Measurements from ENCODE around the gene KDF1. TPM values are rescaled to one million over a fixed set of nuclear protein-coding genes. Genes with fewer than 3 reads are reported as not detected.

The KDF1 gene, protein sequence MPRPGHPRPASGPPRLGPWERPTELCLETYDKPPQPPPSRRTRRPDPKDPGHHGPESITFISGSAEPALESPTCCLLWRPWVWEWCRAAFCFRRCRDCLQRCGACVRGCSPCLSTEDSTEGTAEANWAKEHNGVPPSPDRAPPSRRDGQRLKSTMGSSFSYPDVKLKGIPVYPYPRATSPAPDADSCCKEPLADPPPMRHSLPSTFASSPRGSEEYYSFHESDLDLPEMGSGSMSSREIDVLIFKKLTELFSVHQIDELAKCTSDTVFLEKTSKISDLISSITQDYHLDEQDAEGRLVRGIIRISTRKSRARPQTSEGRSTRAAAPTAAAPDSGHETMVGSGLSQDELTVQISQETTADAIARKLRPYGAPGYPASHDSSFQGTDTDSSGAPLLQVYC
- total RNA-seq (not detected), polyA plus RNA-seq (ENCODE audit: insufficient read length in 2 of 2) (under 1 TPM; 0.24 to 0.26 TPM)
- long read RNA-seq, donor 1, result 0 reads
- long read RNA-seq, donor 2, result 0 reads
- long read RNA-seq, donor 3, result 0 reads
- long read RNA-seq, donor 4, result 0 reads

DNA sequence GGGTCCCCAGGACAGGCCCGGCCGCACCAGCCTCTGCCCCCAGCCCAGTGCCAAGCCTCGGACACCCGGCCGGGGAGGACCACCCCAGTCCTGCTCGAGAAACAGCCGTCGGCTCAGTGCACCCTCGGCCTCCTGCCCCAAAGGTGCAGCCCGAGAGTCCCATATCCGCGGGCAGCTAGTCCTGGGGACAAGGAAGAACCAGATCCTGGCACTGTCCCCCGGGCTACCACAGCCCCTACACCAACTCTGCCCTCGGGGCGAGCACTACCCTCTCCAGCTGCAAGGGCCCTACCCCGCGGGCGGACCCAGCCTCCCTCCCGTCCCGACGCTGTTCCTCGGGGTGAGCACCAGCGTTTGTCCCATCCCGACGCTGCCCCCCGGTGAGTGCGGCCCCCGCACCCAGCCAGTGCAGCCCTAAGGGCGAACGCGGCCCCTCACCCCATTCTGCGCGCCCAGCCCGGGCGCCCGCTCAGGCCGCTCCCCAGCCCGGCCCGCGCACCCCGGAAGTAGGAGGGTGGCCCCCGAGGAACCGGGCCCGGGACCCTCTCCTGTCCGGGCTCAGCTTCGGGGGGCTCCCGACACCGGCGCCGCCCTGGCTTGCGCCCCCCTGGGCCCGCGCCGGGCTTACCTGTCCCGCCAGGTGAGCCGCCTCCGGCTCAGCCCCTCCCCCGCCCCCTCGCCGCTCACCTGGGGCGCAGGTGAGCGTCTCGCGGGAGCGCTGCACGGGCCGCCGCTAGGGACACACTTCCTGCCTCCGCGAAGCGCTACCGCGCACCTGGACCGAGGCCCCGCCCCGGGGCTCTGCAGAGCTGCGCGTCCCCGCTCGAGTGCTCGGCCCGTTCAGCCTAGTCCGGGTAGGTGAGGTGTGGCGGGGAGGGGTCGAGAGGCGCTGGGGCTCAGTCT lies at the start of gene KDF1:
Gene KDF1 (minus strand): TSS at position 747 of the 903 bp plus-strand sequence. CDS start 8,088 bp downstream, outside the sequence.
- no peak within 1 kb of the TSS for H3K27ac ChIP-seq (ENCODE audit: low read depth, low read length)
- no peak for DNase-seq (ENCODE audit: low read depth in 4 of 6, low spot score in 6 of 6)

DNA sequence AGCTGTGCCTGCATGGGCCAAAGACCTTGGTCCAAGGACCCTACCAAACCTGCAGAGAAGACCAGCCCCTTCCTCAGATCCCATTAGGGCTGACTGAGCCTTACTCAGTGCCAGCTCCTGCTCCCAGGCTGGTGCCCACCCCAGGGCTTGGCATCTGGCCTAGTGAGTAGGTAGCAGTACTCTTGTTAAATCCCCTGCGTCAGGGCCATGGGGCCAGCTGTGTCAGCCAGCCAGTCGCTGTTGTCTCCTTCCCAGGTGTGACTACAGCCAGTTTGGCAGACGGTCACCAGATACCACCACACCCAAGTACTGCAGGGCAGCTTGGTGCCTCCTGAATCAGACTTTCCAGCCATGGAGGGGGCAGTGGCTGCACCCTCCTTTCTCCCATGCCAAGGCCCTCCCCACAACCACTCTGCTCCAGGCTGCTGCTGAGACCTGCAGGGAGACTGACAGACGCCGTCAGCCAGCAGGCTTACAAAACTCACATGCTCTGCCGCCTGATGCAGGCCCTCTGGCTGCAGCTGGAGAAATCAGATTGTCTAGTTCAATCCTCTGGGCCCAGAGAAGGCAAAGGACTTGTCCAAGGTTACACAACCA lies 49.4 kb upstream of the KDF1 start:
- H3K36me3 ChIP-seq (ENCODE audit: control insufficient read depth, insufficient read depth, low read length), result peaks cover 6% of the 10 kb centered on the region
- peaks cover 16% of the 10 kb centered on the region for H3K27me3 ChIP-seq (ENCODE audit: control insufficient read depth, insufficient read depth, low read length)
- no peak for DNase-seq (ENCODE audit: low read depth in 4 of 6, low spot score in 6 of 6)
- no peak overlapping the region for H3K27ac ChIP-seq (ENCODE audit: low read depth, low read length)
- no peak overlapping the region for H3K4me3 ChIP-seq (ENCODE audit: low read depth, low read length)
- H3K4me1 ChIP-seq (ENCODE audit: control insufficient read depth, insufficient read depth, low read length), result peaks cover 16% of the 10 kb centered on the region
- WGBS (ENCODE audit: insufficient coverage), result 59% methylated on average over 6 of the region's 6 CpGs
- H3K9me3 ChIP-seq (ENCODE audit: control insufficient read depth, insufficient read depth, low read length), result no peaks in the 10 kb centered on the region

More for the DNA sequence above, at the start of gene KDF1:
- Histone ChIP-seq H3K4me3 (ENCODE audit: low read depth, low read length) (no peak within 1 kb of the TSS), H3K36me3 (ENCODE audit: control insufficient read depth, insufficient read depth, low read length) (no peaks in the 10 kb centered on the region), H3K4me1 (ENCODE audit: control insufficient read depth, insufficient read depth, low read length) (peaks cover 8% of the 10 kb centered on the region), H3K9me3 (ENCODE audit: control insufficient read depth, insufficient read depth, low read length) (no peaks in the 10 kb centered on the region), H3K27me3 (ENCODE audit: control insufficient read depth, insufficient read depth, low read length) (peaks cover 56% of the 10 kb centered on the region)
- under 1% methylated on average over 86 of the region's 86 CpGs for WGBS (ENCODE audit: insufficient coverage)

DNA sequence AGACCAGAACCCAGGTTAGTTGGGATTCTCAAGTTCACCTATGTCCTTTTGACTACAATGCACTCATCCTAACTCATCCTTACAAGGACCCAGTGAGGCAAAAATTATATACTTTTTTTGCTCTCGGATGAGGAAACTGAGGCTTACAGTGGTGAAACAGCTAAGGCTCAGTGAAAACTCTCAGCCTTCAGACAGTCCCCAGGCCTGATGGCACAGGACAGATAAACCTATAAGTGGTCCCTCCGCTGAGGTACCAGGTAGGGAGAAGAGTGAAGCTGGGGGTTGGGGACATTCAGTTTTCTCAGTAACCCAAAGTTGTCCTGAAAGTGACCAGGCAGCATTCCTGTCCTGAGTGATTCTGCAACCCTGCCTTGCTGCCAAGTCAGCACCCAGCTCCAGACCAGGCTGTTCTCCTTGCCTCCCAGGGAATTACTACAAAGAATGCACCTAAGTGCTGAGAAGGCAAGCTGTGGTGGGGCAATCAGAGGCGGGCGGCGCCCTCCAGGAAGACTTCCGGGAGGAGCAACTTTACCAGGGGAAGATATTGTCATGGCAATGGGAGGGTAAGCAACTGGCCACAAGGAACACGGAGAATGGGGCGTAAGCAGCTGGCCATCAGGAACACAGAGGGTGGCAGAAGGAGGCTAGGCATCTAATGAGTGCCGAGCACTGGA lies 47.8 kb upstream of the KDF1 start:
- H3K27ac ChIP-seq (ENCODE audit: low read depth, low read length), result no peak overlapping the region
- no peak overlapping the region for H3K4me3 ChIP-seq (ENCODE audit: low read depth, low read length)
- 49% methylated on average over 8 of the region's 9 CpGs for WGBS (ENCODE audit: insufficient coverage)
- peaks cover 6% of the 10 kb centered on the region for H3K36me3 ChIP-seq (ENCODE audit: control insufficient read depth, insufficient read depth, low read length)
- peaks cover 12% of the 10 kb centered on the region for H3K27me3 ChIP-seq (ENCODE audit: control insufficient read depth, insufficient read depth, low read length)
- DNase-seq (ENCODE audit: low read depth in 4 of 6, low spot score in 6 of 6), result no peak
- no peaks in the 10 kb centered on the region for H3K9me3 ChIP-seq (ENCODE audit: control insufficient read depth, insufficient read depth, low read length)
- peaks cover 19% of the 10 kb centered on the region for H3K4me1 ChIP-seq (ENCODE audit: control insufficient read depth, insufficient read depth, low read length)

DNA sequence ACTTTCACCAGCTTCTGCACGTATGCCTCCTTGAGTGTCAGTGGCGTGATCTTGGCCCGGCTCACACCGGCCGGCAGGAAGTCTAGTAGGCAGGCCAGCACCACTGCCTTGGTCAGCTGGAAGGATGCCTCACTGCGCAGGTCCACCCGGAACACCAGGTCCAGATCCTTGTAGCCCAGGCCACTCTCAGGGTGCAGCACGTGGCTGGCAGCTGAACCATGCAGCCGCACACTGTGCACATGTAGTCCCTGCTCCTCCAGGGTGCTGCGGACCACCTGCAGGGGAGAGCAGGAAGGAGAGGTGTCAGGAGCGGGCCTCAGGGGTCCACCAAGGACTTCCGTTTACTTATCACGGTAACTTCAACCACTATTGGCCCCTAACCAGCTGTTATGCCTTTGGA lies 46.4 kb upstream of the KDF1 start:
- peaks cover 22% of the 10 kb centered on the region for H3K4me1 ChIP-seq (ENCODE audit: control insufficient read depth, insufficient read depth, low read length)
- H3K36me3 ChIP-seq (ENCODE audit: control insufficient read depth, insufficient read depth, low read length), result peaks cover 6% of the 10 kb centered on the region
- 78% methylated on average over 10 of the region's 13 CpGs for WGBS (ENCODE audit: insufficient coverage)
- no peaks in the 10 kb centered on the region for H3K9me3 ChIP-seq (ENCODE audit: control insufficient read depth, insufficient read depth, low read length)
- no peak overlapping the region for H3K27ac ChIP-seq (ENCODE audit: low read depth, low read length)
- no peaks in the 10 kb centered on the region for H3K27me3 ChIP-seq (ENCODE audit: control insufficient read depth, insufficient read depth, low read length)
- H3K4me3 ChIP-seq (ENCODE audit: low read depth, low read length), result no peak overlapping the region
- no peak for DNase-seq (ENCODE audit: low read depth in 4 of 6, low spot score in 6 of 6)

DNA sequence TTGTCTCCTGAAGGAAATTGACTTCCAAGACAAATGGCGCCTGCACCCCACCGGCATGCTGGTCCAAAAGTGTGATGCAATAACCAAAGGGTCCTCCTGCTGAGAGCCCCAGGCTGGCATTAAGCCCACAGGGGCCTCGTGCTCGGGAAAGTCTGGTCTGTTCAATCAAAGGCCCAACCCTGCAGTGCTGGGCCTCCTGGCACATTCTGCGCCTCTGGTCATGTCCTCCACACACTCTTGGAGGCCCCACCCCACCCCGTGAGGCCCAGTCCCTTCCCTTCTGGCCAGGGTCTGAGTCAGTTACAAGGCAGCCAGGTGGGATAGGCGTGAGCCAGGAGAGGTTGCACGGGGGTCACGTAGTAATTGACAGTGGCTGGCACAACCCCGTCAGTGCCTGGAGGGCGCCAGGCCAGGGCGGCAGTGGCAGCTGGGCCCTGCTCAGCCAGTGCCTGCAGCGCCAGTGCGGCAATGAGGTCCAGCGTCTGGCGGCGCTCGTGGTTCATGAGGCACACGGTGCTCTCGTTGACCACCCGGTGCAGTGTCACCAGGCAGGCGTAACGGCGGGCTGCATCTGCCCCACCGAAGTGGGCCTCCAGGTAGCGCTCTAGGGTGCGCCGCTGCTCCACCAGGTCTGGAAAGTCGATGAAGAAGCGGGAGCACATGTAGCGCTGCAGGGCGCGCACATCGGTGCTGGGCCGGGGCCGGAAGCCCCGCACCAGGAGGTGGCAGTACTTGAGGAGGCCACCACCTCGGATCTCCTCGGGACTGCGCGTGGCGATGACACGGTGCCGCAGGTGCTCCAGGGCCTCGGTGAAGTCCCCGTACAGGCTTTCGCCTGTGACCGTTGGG lies 45.6 kb upstream of the KDF1 start:
- Histone ChIP-seq H3K27ac (ENCODE audit: low read depth, low read length) (no peak overlapping the region), H3K4me1 (ENCODE audit: control insufficient read depth, insufficient read depth, low read length) (peaks cover 31% of the 10 kb centered on the region), H3K4me3 (ENCODE audit: low read depth, low read length) (no peak overlapping the region), H3K27me3 (ENCODE audit: control insufficient read depth, insufficient read depth, low read length) (no peaks in the 10 kb centered on the region), H3K36me3 (ENCODE audit: control insufficient read depth, insufficient read depth, low read length) (peaks cover 6% of the 10 kb centered on the region), H3K9me3 (ENCODE audit: control insufficient read depth, insufficient read depth, low read length) (no peaks in the 10 kb centered on the region)
- no peak for DNase-seq (ENCODE audit: low read depth in 4 of 6, low spot score in 6 of 6)
- WGBS (ENCODE audit: insufficient coverage), result 92% methylated on average over 48 of the region's 48 CpGs

DNA sequence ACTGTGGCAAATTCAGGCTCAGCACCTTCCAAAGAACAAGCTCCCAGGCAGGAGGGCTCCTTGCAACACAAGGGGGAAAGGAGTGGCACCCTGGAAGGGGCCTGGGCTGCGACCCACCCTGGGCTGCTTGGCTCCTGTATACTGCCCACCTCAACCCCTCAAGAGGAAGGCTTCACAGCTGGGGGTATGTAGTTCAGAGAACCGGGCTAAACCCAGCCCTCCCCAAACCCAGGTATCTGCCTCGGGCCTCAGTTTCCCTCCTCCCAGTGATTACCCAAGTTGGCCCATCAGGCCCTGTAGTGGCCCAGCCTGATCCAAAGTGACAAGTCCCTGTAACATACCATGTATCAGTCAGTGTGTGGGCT lies 44.9 kb upstream of the KDF1 start:
- peaks cover 6% of the 10 kb centered on the region for H3K36me3 ChIP-seq (ENCODE audit: control insufficient read depth, insufficient read depth, low read length)
- no peak overlapping the region for H3K4me3 ChIP-seq (ENCODE audit: low read depth, low read length)
- 90% methylated on average over 2 of the region's 3 CpGs for WGBS (ENCODE audit: insufficient coverage)
- no peaks in the 10 kb centered on the region for H3K9me3 ChIP-seq (ENCODE audit: control insufficient read depth, insufficient read depth, low read length)
- H3K4me1 ChIP-seq (ENCODE audit: control insufficient read depth, insufficient read depth, low read length), result peaks cover 35% of the 10 kb centered on the region
- no peak for DNase-seq (ENCODE audit: low read depth in 4 of 6, low spot score in 6 of 6)
- no peak overlapping the region for H3K27ac ChIP-seq (ENCODE audit: low read depth, low read length)
- no peaks in the 10 kb centered on the region for H3K27me3 ChIP-seq (ENCODE audit: control insufficient read depth, insufficient read depth, low read length)

DNA sequence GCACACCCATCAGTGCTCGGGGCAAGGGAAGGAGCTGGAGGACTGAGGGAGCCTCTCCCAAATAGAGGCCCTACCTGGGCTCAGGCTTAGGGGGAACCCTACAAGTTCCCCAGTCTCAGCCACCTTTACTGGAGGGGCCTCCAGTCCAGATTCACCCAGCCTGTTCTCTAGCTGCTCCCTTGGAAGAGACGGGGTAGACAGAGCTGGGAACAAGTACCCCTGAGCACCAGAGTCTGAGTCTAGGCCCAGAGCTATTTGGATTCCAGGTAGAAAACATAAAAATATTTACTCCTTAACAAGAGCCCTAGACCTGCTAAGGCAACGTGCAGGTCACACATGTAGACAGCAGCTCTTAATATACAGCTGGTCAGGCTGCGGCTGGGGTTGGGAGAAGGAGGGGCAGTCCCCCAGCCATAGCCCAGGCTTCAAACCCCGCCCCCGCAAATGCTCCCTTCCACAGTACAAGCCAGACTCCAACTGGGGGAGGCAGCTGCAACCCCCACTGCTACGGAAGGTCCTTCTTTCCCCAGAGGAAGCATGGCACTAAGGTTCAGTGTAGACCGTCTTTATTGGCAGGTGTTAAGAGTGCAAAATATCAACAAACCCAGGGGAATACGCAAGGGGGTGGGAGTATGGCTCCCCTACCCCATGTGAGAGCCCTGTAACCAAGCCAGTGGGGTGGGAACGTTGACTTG lies 44.4 kb upstream of the KDF1 start:
- Histone ChIP-seq H3K27ac (ENCODE audit: low read depth, low read length) (no peak overlapping the region), H3K9me3 (ENCODE audit: control insufficient read depth, insufficient read depth, low read length) (no peaks in the 10 kb centered on the region), H3K27me3 (ENCODE audit: control insufficient read depth, insufficient read depth, low read length) (no peaks in the 10 kb centered on the region), H3K36me3 (ENCODE audit: control insufficient read depth, insufficient read depth, low read length) (peaks cover 6% of the 10 kb centered on the region), H3K4me3 (ENCODE audit: low read depth, low read length) (no peak overlapping the region), H3K4me1 (ENCODE audit: control insufficient read depth, insufficient read depth, low read length) (peaks cover 36% of the 10 kb centered on the region)
- WGBS (ENCODE audit: insufficient coverage), result 70% methylated on average over 2 of the region's 10 CpGs
- DNase-seq (ENCODE audit: low read depth in 4 of 6, low spot score in 6 of 6), result peak in 1 of 6 donors; percentile 18

DNA sequence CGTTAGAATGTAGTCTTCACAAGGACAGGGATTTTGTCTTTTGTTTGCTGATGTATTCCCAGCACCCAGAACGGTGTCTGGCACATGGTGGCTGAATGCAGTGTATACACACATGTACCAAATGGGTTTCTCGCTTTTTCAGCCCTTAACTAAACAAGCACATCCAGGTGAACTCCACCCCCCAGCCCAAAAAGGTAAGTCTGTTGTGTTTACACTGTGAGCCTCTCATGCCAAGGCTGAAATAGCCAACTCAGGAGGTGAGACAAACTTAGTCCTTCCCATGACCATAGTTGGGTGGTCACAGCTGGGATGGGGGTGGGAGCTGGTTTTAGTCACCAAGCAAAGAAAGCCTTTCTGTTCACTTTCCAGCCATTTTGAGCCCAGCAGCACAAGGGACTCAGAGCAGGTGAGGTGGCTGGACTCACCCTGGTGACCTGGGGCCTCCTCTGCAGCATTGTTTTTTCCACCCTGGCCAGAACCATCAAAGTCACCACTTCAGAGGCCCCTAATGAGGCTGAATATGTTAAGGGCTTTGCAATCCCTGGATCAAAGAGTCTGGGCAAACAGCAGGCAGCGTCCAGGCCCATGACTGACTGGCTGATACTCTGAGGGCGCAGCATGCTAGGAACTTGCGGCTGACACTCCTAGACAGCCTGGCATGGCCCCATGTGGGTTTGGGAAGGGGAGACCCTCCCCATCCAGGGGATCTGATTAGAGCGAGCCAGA lies 43.6 kb upstream of the KDF1 start:
- Histone ChIP-seq H3K4me3 (ENCODE audit: low read depth, low read length) (no peak overlapping the region), H3K4me1 (ENCODE audit: control insufficient read depth, insufficient read depth, low read length) (peaks cover 40% of the 10 kb centered on the region), H3K36me3 (ENCODE audit: control insufficient read depth, insufficient read depth, low read length) (peaks cover 6% of the 10 kb centered on the region), H3K27me3 (ENCODE audit: control insufficient read depth, insufficient read depth, low read length) (no peaks in the 10 kb centered on the region), H3K9me3 (ENCODE audit: control insufficient read depth, insufficient read depth, low read length) (no peaks in the 10 kb centered on the region), H3K27ac (ENCODE audit: low read depth, low read length) (no peak overlapping the region)
- WGBS (ENCODE audit: insufficient coverage), result 80% methylated on average over 1 of the region's 7 CpGs
- no peak for DNase-seq (ENCODE audit: low read depth in 4 of 6, low spot score in 6 of 6)
